HEK293 (cell line): ENCODE data around the gene NUBPL.

Source experiments
- CTCF ChIA-PET: fragments of 350-600 bp; formaldehyde crosslinking; extraction: SDS; loops from one replicate; lab custom pipeline; 2021; ENCODE audit warnings: antibody characterized with exemption; lab: Yijun Ruan, JAX
- POLR2A ChIA-PET: fragments of 300-600 bp; formaldehyde crosslinking; extraction: SDS; loops from one replicate; lab custom pipeline; 2020; ENCODE audit warnings: antibody characterized with exemption, inconsistent platforms; lab: Yijun Ruan, JAX
- H3K27ac ChIP-seq: fragments of 200-500 bp; sonication (Bioruptor generic); 2 replicates; pipeline ENCODE4 v1.5.1; 2014; ENCODE audit warnings: low read depth, low read length, control low read depth, inconsistent platforms; ENCODE audit errors: extremely low read depth
- H3K36me3 ChIP-seq, 2 experiments: fragments of 200-500 bp in 1 of 2; sonication (Bioruptor generic) in 1 of 2; 1 replicate in 1 of 2; 2 replicates in 1 of 2; pipeline ENCODE4 v1.5.1; 2014 to 2017; ENCODE audit warnings: inconsistent platforms in 2 of 2, low read length in 2 of 2; ENCODE audit not compliant: control insufficient read depth in 2 of 2, insufficient read depth in 1 of 2
- H3K4me1 ChIP-seq: fragments of 200-500 bp; sonication (Bioruptor generic); 2 replicates; pipeline ENCODE4 v1.5.1; 2014; ENCODE audit warnings: mild to moderate bottlenecking, low read length, inconsistent platforms; ENCODE audit not compliant: control insufficient read depth, insufficient read depth
- H3K4me3 ChIP-seq: 2 replicates; pipeline ENCODE4 v1.5.1; 2011; ENCODE audit warnings: low read depth, mild to moderate bottlenecking, control low read depth, low read length, moderate library complexity
- H3K9me3 ChIP-seq: fragments of 200-500 bp; sonication (Bioruptor generic); 2 replicates; pipeline ENCODE4 v1.5.1; 2014; ENCODE audit warnings: low read depth, low read length, inconsistent platforms; ENCODE audit not compliant: control insufficient read depth, insufficient read depth
- GLIS2 ChIP-seq: fragments of 450-650 bp; formaldehyde crosslinking; IDR thresholded peaks from 2 replicates; pipeline ENCODE4 v1.5.1; 2016; ENCODE audit warnings: missing biosample characterization, missing genetic modification characterization
- HOXC10 ChIP-seq: sonication (generic); formaldehyde crosslinking; IDR thresholded peaks from 2 replicates; pipeline ENCODE4 v1.8.1; 2023; ENCODE audit warnings: mild to moderate bottlenecking, missing genetic modification reagents
- ZBTB21 ChIP-seq: fragments of 450-650 bp; formaldehyde crosslinking; IDR thresholded peaks from 2 replicates; pipeline ENCODE4 v1.5.1; 2017; ENCODE audit warnings: missing biosample characterization, missing genetic modification characterization
- ZFP37 ChIP-seq: fragments of 450-650 bp; formaldehyde crosslinking; IDR thresholded peaks from 2 replicates; pipeline ENCODE4 v1.5.1; 2016; ENCODE audit warnings: missing biosample characterization, missing genetic modification characterization
- ZNF10 ChIP-seq: fragments of 450-650 bp; formaldehyde crosslinking; IDR thresholded peaks from 2 replicates; pipeline ENCODE4 v1.5.1; 2017; ENCODE audit warnings: missing biosample characterization, missing genetic modification characterization
- ZNF133 ChIP-seq: fragments of 450-650 bp; formaldehyde crosslinking; IDR thresholded peaks from 2 replicates; pipeline ENCODE4 v1.5.1; 2016; ENCODE audit warnings: missing biosample characterization, missing genetic modification characterization
- ZNF157 ChIP-seq: fragments of 450-650 bp; formaldehyde crosslinking; IDR thresholded peaks from 2 replicates; pipeline ENCODE4 v1.5.1; 2016; ENCODE audit warnings: missing biosample characterization, missing genetic modification characterization
- ZNF16 ChIP-seq: fragments of 450-650 bp; formaldehyde crosslinking; IDR thresholded peaks from 2 replicates; pipeline ENCODE4 v1.5.1; 2016; ENCODE audit warnings: low read depth, missing biosample characterization, missing genetic modification characterization
- ZNF221 ChIP-seq: fragments of 450-650 bp; formaldehyde crosslinking; IDR thresholded peaks from 2 replicates; pipeline ENCODE4 v1.5.1; 2017; ENCODE audit warnings: missing biosample characterization, missing genetic modification characterization, borderline replicate concordance
- ZNF433 ChIP-seq: fragments of 450-650 bp; formaldehyde crosslinking; IDR thresholded peaks from 2 replicates; pipeline ENCODE4 v1.5.1; 2016; ENCODE audit warnings: missing biosample characterization, missing genetic modification characterization, low read depth
- ZNF529 ChIP-seq: fragments of 450-650 bp; formaldehyde crosslinking; IDR thresholded peaks from 2 replicates; pipeline ENCODE4 v1.5.1; 2017; ENCODE audit warnings: missing genetic modification characterization, missing biosample characterization; ENCODE audit not compliant: insufficient replicate concordance
- ZNF558 ChIP-seq: fragments of 450-650 bp; formaldehyde crosslinking; IDR thresholded peaks from 2 replicates; pipeline ENCODE4 v1.5.1; 2016; ENCODE audit warnings: missing biosample characterization, missing genetic modification characterization
- ZNF747 ChIP-seq: fragments of 450-650 bp; formaldehyde crosslinking; IDR thresholded peaks from 2 replicates; pipeline ENCODE4 v1.5.1; 2016; ENCODE audit warnings: missing biosample characterization, missing genetic modification characterization
- ZSCAN30 ChIP-seq: fragments of 450-650 bp; IDR thresholded peaks from 2 replicates; pipeline ENCODE4 v1.5.1; 2018; ENCODE audit warnings: missing biosample characterization, mild to moderate bottlenecking, missing genetic modification characterization, moderate library complexity
- TF ChIP-seq, protein P1 (sequence below): fragments of 450-650 bp; formaldehyde crosslinking; conservative IDR thresholded peaks from 2 replicates; pipeline ENCODE4 v1.5.1; 2016; ENCODE audit warnings: low read depth, missing biosample characterization, missing genetic modification characterization
- TF ChIP-seq, protein P2 (sequence below): fragments of 450-650 bp; formaldehyde crosslinking; IDR thresholded peaks from 2 replicates; pipeline ENCODE4 v1.5.1; 2016; ENCODE audit warnings: missing biosample characterization, missing genetic modification characterization
- TF ChIP-seq, protein P3 (sequence below): fragments of 450-650 bp; formaldehyde crosslinking; IDR thresholded peaks from 2 replicates; pipeline ENCODE4 v1.5.1; 2016; ENCODE audit warnings: missing biosample characterization, missing genetic modification characterization
- TF ChIP-seq, protein P4 (sequence below): IDR thresholded peaks from 2 replicates; pipeline ENCODE4 v1.6.1; 2011; ENCODE audit warnings: mild to moderate bottlenecking, low read depth, low read length, borderline replicate concordance
- TF ChIP-seq, protein P5 (sequence below): fragments of 450-650 bp; formaldehyde crosslinking; IDR thresholded peaks from 2 replicates; pipeline ENCODE4 v1.5.1; 2016; ENCODE audit warnings: missing biosample characterization, missing genetic modification characterization, borderline replicate concordance

The NUBPL gene, protein sequence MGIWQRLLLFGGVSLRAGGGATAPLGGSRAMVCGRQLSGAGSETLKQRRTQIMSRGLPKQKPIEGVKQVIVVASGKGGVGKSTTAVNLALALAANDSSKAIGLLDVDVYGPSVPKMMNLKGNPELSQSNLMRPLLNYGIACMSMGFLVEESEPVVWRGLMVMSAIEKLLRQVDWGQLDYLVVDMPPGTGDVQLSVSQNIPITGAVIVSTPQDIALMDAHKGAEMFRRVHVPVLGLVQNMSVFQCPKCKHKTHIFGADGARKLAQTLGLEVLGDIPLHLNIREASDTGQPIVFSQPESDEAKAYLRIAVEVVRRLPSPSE

DNA sequence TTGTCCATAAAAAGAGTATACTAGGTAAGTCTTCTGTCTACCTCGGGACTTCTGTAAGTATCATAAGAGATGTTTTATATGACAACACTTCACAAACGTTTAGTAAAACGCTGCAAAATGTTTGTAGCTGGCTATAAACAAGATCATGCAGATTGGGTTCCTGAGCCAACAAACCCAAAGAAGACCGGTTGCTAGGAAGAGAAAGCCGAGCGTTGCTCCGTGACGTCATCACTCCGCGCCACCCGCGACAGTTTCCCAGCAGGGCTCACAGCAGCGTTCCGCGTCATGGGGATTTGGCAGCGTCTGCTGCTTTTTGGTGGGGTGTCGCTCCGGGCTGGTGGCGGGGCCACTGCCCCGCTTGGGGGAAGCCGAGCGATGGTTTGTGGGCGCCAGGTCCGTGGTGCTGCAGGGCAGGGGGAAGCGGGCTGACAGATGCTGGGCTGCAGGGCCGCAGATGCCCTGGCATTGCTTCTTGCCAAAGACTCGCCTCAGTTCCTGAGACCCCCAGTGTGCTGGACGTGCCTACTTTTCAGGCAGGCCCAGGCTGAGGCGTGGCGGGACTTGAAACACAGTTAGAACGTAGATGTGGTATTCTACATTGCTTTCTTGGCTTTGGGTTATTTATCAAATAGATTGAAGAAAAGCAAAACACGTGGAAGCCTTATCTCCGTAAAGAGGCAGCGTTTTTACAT, at the start of gene NUBPL:
Gene NUBPL, plus strand, starts transcription at position 250 of the 692 bp plus-strand sequence. Its CDS starts 36 bp downstream, at position 286.
- POLR2A ChIA-PET: no interaction called here
- peak within 1 kb of the TSS; percentile 73 for H3K27ac ChIP-seq
- peaks cover 0 to 4% of the 10 kb centered on the region in 2 experiments; a peak in 2 of 3 replicates for H3K36me3 ChIP-seq
- H3K4me1 ChIP-seq: peaks cover 2% of the 10 kb centered on the region; the same call in 1 of the 2 replicates
- peak within 1 kb of the TSS; percentile 94 for H3K4me3 ChIP-seq
- H3K9me3 ChIP-seq: no peaks in the 10 kb centered on the region
- CTCF ChIA-PET: no interaction called here
- TF ChIP-seq GLIS2 (tag by site-specific recombination): peak; percentile 82
- TF ChIP-seq, protein P1, sequence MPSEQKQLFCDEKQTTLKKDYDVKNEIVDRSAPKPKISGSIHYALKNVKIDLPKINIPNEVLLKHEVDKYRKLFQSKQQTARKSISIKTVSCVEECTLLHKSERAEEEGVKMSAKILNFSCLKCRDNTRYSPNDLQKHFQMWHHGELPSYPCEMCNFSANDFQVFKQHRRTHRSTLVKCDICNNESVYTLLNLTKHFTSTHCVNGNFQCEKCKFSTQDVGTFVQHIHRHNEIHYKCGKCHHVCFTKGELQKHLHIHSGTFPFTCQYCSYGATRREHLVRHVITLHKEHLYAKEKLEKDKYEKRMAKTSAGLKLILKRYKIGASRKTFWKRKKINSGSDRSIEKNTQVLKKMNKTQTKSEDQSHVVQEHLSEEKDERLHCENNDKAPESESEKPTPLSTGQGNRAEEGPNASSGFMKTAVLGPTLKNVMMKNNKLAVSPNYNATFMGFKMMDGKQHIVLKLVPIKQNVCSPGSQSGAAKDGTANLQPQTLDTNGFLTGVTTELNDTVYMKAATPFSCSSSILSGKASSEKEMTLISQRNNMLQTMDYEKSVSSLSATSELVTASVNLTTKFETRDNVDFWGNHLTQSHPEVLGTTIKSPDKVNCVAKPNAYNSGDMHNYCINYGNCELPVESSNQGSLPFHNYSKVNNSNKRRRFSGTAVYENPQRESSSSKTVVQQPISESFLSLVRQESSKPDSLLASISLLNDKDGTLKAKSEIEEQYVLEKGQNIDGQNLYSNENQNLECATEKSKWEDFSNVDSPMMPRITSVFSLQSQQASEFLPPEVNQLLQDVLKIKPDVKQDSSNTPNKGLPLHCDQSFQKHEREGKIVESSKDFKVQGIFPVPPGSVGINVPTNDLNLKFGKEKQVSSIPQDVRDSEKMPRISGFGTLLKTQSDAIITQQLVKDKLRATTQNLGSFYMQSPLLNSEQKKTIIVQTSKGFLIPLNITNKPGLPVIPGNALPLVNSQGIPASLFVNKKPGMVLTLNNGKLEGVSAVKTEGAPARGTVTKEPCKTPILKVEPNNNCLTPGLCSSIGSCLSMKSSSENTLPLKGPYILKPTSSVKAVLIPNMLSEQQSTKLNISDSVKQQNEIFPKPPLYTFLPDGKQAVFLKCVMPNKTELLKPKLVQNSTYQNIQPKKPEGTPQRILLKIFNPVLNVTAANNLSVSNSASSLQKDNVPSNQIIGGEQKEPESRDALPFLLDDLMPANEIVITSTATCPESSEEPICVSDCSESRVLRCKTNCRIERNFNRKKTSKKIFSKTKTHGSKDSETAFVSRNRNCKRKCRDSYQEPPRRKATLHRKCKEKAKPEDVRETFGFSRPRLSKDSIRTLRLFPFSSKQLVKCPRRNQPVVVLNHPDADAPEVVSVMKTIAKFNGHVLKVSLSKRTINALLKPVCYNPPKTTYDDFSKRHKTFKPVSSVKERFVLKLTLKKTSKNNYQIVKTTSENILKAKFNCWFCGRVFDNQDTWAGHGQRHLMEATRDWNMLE: peak; percentile 63; the same call in 1 of the 2 replicates
- TF ChIP-seq, protein P2, sequence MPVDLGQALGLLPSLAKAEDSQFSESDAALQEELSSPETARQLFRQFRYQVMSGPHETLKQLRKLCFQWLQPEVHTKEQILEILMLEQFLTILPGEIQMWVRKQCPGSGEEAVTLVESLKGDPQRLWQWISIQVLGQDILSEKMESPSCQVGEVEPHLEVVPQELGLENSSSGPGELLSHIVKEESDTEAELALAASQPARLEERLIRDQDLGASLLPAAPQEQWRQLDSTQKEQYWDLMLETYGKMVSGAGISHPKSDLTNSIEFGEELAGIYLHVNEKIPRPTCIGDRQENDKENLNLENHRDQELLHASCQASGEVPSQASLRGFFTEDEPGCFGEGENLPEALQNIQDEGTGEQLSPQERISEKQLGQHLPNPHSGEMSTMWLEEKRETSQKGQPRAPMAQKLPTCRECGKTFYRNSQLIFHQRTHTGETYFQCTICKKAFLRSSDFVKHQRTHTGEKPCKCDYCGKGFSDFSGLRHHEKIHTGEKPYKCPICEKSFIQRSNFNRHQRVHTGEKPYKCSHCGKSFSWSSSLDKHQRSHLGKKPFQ (tag by site-specific recombination): no peak
- TF ChIP-seq ZNF529 (tag by site-specific recombination): no peak
- no peak for TF ChIP-seq ZNF433 (tag by site-specific recombination)
- TF ChIP-seq ZNF133 (tag by site-specific recombination): no peak
- TF ChIP-seq ZSCAN30 (tag by site-specific recombination): no peak
- TF ChIP-seq ZNF221 (tag by site-specific recombination): no peak
- no peak; the same call in 1 of the 2 replicates for TF ChIP-seq ZNF10 (tag by site-specific recombination)
- TF ChIP-seq ZFP37 (tag by site-specific recombination): no peak
- TF ChIP-seq HOXC10: no peak
- TF ChIP-seq ZNF157: no peak
- TF ChIP-seq ZBTB21 (tag by site-specific recombination): peak; percentile 92
- TF ChIP-seq ZNF747 (tag by site-specific recombination): no peak
- TF ChIP-seq ZNF16 (tag by site-specific recombination): no peak
- TF ChIP-seq, protein P3, sequence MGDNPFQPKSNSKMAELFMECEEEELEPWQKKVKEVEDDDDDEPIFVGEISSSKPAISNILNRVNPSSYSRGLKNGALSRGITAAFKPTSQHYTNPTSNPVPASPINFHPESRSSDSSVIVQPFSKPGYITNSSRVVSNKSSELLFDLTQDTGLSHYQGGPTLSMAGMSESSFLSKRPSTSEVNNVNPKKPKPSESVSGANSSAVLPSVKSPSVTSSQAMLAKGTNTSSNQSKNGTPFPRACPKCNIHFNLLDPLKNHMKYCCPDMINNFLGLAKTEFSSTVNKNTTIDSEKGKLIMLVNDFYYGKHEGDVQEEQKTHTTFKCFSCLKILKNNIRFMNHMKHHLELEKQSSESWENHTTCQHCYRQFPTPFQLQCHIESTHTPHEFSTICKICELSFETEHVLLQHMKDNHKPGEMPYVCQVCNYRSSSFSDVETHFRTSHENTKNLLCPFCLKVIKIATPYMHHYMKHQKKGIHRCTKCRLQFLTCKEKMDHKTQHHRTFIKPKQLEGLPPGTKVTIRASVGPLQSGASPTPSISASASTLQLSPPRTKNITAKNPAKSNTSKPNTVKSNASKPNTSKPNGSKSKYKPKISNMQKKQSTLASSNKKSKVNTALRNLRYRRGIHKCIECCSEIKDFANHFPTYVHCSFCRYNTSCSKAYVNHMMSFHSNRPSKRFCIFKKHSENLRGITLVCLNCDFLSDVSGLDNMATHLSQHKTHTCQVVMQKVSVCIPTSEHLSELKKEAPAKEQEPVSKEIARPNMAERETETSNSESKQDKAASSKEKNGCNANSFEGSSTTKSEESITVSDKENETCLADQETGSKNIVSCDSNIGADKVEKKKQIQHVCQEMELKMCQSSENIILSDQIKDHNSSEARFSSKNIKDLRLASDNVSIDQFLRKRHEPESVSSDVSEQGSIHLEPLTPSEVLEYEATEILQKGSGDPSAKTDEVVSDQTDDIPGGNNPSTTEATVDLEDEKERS (tag by site-specific recombination): no peak
- TF ChIP-seq, protein P4, sequence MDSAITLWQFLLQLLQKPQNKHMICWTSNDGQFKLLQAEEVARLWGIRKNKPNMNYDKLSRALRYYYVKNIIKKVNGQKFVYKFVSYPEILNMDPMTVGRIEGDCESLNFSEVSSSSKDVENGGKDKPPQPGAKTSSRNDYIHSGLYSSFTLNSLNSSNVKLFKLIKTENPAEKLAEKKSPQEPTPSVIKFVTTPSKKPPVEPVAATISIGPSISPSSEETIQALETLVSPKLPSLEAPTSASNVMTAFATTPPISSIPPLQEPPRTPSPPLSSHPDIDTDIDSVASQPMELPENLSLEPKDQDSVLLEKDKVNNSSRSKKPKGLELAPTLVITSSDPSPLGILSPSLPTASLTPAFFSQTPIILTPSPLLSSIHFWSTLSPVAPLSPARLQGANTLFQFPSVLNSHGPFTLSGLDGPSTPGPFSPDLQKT: no peak
- TF ChIP-seq ZNF558: no peak
- TF ChIP-seq, protein P5, sequence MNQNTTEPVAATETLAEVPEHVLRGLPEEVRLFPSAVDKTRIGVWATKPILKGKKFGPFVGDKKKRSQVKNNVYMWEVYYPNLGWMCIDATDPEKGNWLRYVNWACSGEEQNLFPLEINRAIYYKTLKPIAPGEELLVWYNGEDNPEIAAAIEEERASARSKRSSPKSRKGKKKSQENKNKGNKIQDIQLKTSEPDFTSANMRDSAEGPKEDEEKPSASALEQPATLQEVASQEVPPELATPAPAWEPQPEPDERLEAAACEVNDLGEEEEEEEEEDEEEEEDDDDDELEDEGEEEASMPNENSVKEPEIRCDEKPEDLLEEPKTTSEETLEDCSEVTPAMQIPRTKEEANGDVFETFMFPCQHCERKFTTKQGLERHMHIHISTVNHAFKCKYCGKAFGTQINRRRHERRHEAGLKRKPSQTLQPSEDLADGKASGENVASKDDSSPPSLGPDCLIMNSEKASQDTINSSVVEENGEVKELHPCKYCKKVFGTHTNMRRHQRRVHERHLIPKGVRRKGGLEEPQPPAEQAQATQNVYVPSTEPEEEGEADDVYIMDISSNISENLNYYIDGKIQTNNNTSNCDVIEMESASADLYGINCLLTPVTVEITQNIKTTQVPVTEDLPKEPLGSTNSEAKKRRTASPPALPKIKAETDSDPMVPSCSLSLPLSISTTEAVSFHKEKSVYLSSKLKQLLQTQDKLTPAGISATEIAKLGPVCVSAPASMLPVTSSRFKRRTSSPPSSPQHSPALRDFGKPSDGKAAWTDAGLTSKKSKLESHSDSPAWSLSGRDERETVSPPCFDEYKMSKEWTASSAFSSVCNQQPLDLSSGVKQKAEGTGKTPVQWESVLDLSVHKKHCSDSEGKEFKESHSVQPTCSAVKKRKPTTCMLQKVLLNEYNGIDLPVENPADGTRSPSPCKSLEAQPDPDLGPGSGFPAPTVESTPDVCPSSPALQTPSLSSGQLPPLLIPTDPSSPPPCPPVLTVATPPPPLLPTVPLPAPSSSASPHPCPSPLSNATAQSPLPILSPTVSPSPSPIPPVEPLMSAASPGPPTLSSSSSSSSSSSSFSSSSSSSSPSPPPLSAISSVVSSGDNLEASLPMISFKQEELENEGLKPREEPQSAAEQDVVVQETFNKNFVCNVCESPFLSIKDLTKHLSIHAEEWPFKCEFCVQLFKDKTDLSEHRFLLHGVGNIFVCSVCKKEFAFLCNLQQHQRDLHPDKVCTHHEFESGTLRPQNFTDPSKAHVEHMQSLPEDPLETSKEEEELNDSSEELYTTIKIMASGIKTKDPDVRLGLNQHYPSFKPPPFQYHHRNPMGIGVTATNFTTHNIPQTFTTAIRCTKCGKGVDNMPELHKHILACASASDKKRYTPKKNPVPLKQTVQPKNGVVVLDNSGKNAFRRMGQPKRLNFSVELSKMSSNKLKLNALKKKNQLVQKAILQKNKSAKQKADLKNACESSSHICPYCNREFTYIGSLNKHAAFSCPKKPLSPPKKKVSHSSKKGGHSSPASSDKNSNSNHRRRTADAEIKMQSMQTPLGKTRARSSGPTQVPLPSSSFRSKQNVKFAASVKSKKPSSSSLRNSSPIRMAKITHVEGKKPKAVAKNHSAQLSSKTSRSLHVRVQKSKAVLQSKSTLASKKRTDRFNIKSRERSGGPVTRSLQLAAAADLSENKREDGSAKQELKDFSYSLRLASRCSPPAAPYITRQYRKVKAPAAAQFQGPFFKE (tag by site-specific recombination): no peak
